IPS-11a (cell line): Measurements from ENCODE around the gene VRTN.

Experiments used
- H3K4me3 ChIP-seq: one replicate; pipeline ENCODE4 v1.5.1; 2013; ENCODE audit warnings: low read depth, low read length, control low read depth

VRTN gene

DNA sequence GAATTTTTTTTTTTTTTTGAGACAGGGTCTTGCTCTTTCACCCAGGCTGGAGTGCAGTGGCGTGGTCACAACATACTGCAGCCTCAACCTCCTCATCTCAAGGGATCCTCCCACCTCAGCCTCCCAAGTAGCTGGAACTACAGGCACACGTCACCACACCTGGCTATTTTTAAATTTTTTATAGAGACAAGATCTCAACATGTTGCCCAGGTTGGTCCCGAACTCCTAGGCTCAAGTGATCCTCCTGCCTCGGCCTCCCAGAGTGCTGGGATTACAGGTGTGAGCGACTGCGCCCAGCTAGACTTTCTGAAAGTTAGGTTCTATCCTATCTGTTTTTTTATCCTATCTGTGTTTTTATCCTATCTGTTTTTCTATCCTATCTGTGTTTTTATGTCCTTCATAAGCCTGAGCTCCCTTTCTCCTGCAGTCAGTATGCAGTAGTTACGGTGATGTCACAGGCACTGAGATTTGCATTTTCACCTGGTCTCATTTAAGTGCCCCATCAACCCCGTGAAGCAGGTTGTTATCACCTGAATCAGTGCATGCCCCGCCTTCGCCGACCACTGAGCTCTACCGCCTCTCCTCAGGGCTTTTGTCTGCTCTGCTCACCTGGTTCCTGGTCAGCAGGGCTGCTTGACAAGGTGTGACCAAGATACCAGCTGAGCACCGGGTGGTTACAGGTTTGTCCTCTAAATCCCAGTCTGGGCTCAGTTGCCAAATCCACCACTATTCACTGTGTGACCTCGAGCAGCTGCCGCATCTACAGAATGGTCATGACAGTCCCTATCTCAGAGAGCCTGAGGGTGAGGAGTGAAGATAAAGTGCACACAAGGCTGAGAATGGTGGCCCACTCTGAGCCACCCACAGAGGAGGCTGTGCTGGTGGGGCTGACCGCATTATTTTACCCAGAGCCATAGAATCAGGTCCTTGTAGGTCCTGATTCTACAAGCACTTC is 44.6 kb downstream of the VRTN start:
- H3K4me3 ChIP-seq, result no peak overlapping the region

DNA sequence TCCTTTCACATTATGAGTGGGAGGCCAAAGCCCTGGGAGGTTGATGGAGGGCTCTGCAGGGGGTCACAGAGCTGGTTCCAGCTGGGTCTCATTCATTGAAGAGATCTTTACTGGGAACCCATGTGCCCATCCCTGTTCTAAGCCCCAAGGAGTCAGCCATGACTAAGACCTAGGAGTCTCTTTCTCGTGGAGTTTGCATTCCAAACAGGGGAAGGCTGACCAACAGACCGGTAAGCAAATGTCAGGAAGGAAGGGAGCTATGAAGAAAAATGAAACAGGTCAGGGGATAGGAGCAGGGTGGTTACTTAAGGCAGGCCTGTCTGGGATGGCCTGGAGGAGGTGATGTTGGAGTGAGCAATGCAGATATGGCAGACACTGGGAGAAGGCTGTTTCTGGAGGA is 46.3 kb downstream of the VRTN start:
- no peak overlapping the region for H3K4me3 ChIP-seq

DNA sequence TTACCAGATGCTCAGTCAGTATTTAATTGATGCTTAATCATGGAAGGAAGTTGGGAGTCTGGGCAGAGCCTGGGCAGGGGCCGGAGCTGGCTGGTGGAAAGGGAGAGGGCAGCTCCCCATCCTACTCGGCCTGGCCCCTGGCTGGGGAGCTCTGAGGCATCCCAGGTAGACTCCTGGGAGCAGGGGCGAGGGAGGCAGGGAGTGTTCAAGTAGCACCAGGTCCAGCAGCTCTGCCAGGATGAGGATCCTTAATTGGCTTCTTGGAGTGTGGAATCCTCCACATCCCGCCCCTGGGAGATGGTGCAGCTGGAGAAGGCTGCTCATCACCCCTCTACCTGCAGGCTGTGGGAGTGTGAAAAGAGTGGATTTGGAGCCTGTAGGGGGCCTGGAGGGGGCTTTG is 46.8 kb downstream of the VRTN start:
- H3K4me3 ChIP-seq, result no peak overlapping the region

- H3K4me3 ChIP-seq, result no peak overlapping the region
These were observed 51.9 kb downstream of the VRTN start for GRCh38 chr14:74400031-74400685.

GRCh38 chr14:74400919-74401503 is 52.7 kb downstream of the VRTN start:
- H3K4me3 ChIP-seq, result no peak overlapping the region

GRCh38 chr14:74401504-74402241 is 53.4 kb downstream of the VRTN start:
- no peak overlapping the region for H3K4me3 ChIP-seq

DNA sequence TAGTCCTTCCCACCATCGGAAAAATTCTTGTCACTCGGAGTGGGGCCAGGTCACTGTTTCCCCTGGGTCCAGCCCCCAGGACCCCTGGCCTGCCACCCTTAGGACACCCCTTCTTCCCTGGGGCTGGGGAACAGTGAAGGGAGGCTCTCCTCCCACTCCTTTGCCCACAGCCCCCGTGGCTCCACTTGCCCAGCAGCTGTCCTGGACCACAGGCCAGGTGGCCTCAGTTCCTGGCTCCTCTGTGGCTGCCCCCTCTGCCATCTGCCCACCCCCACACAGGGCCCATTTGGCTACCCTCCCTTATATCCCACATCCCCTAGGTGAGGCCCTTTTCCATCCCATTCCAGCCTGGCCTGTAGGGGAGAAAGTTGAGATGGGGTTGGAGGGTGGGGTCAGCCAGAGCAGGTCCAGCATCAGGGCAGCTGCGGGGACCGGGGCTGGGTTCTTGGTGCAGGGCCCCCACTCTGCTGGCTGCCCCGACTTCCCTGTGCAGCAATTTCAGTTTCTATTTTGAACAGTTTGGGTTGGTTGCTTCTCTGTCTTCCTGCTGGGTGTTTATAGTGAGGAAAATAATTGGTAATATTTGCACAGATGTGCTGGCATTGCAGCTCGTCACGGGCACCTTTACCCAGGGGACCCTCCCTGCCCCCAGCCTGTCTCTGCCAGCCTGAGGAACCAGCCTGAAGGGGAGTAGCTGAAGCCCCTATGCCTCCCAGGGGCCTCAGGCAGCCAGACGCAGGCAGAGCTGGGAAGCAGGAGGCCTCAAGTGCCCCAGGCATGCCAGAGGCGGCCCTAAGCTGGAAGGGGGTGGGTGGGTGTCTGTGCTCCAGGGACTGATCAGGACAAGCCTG is 54.4 kb downstream of the VRTN start:
- no peak overlapping the region for H3K4me3 ChIP-seq

DNA sequence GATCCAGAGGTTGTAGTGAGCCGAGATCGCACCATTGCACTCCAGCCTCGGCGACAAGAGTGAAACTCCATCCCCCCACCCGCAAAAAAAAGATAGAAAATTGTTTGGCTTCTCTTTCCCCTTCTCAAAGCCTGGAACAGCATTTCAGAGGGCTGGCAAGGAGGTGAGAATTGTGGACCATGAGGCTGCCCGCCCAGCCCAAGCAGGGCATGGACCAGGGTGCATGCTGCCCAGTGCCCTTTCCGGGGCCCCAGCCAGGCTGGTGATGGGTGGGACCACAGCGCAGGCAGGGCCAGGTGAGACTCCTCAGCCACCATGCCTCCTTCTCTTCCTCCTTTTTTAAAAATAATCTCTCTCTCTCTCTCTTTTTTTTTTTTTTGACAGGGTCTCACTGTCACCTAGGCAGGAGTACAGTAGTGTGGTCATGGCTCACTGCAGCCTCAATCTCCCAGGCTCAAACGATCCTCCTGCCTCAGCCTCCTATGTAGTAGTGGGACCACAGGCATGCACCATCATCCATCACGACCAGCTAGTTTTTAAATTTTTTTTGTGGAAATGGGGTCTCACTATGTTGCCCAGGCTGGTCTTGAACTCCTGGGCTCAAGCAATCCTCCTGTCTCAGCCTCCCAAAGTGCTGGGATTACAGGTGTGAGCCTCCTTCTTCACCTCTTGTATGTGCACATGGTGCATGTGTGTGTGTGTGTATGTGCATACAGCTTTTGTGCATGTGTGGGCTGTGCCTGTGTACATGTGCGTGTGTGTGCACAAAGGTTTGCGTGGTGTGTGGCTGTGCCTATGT is 55.5 kb downstream of the VRTN start:
- no peak overlapping the region for H3K4me3 ChIP-seq

DNA sequence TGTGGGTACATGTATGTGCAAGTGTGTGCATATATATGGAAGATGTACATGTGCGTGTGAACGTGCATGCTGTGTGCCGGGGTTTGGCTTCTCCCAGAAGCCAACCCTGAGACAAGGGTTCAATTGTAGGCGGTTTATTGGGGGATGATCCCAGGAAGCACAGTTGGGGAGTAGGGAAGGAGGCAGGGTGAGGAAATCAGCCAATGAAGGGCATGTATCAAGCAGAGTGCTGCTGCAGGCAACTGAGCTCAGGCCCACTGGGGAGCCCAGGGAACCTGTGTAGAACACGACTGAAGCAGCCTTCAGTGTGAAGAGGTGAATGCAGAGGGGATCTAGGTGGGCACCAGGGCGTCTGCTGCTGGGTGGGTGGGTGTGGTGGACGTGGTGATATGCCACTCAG is 56.2 kb downstream of the VRTN start:
- H3K4me3 ChIP-seq, result no peak overlapping the region

DNA sequence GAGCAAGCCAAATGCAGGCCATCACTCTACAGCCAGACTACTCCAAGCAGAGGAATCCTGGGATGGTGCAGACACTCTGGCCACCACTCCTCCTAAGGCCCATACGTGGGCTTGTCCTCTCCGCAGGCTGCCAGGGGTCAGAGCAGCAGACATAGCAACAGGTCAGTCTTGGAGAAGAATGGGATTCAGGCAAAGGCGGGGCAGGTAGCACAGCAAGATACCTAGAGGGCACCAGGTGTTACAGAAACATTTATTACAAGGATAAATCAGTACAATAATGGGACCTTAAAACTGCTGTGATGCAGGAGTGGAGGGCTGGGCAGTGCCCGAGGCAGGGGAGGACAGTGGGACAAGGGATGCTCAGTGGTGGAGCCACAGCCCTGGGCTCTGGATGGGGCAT is 57.4 kb downstream of the VRTN start:
- no peak overlapping the region for H3K4me3 ChIP-seq

DNA sequence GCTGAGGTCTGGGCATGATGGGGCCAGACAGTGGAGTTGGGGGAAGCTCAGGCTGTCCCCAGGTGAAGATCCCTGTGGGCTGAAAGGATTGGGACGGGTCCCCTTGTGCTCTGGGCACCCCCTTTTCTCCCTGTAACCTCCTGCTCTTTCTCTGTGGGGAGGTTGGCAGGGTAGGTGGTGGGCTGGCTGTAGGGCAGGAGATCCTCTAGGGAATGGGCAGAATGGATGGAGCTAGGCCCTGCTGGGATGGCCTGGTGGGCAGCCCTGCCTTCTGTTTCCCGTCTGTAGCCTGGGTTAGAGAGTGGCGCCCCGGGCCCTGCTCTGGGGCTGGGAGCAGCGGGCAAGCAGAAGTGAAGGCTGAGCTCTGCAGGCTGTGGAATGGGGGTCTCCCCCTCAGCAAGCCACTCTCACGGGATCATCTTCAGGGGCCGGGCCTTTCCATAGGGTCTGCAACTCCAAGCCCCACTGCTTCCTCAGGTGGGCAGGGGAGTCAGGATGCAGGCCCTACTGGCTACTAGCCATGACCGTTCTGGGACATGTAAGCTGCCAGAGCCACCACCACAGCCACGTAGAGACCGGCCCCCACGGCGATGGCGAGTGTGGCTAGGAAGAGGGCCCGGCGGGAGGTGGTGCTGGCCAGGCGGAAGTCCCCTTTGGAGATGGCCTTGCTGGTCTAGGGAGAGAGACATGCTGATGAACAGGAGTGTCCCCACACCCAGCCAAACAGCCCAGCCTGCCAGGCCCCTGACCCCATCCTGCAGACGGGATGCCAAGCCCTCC is 58.9 kb downstream of the VRTN start:
- no peak overlapping the region for H3K4me3 ChIP-seq

- no peak overlapping the region for H3K4me3 ChIP-seq
These were observed 59.5 kb downstream of the VRTN start for GRCh38 chr14:74407801-74408154.

DNA sequence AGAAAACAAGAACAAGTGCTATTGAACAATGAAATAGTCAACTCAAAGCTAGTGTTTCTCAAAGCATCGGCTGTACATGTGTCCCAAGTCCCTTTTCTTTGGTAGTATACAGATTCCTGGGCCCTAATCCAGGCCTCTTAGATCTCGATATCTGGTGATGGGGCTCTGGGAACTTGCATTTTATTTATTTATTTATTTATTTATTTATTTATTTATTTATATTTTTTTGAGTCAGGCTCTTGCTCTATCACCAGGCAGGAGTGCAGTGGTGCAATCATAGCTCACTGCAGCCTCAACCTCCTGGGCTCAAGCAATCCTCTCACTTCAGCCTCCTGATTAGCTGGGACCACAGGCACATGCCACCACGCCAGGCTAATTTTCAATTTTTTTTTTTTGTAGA is 60.6 kb downstream of the VRTN start:
- H3K4me3 ChIP-seq, result no peak overlapping the region

DNA sequence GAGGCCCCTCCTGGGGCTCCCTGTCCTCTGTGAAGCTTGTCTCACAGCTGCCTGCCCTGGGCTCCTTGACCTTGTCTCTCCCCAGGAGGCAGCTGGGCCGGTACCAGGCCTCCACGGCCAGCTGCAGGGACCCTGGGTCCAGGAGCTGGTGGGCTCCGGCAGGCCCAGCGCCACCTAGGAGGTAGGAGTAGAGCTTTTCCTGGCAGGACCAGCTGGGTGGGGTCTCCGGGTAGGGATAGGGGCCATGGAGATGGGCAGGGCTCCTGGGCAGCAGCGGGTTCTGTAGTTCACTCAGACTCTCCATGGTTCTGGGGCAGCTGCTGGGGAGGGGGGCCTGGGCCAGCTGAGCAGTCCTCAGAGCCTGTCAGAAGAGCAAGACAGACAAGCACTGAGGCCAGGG is 61.2 kb downstream of the VRTN start:
- H3K4me3 ChIP-seq, result no peak overlapping the region
